Muscle layer of colon (tissue), 2 donors: Measurements from ENCODE around the gene PRSS2.
"Not testable (repeated sequence)": the region's sequence is repeated elsewhere in the genome, so short reads cannot be mapped to it uniquely, and the experiment has no call there.

Experiments used
- H3K27ac ChIP-seq: one replicate; pipeline ENCODE4 v1.7.0; 2013; ENCODE audit warnings: low read depth, mild to moderate bottlenecking, low read length, moderate library complexity
- H3K27me3 ChIP-seq, 2 donors: one replicate each; pipeline ENCODE4 v1.7.0; 2013; ENCODE audit warnings: low read length in 2 of 2, mild to moderate bottlenecking in 2 of 2; ENCODE audit not compliant: insufficient read depth in 2 of 2, control insufficient read depth in 1 of 2
- H3K36me3 ChIP-seq: one replicate; pipeline ENCODE4 v1.7.0; 2013; ENCODE audit warnings: mild to moderate bottlenecking, low read length; ENCODE audit not compliant: insufficient read depth
- H3K4me1 ChIP-seq: one replicate; pipeline ENCODE4 v1.7.0; 2013; ENCODE audit warnings: mild to moderate bottlenecking, low read length; ENCODE audit not compliant: insufficient read depth
- H3K4me3 ChIP-seq, 2 donors: one replicate each; pipeline ENCODE4 v1.7.0; 2013; ENCODE audit warnings: low read length in 2 of 2, low read depth in 1 of 2, mild to moderate bottlenecking in 1 of 2, moderate library complexity in 1 of 2
- H3K9ac ChIP-seq: one replicate; pipeline ENCODE4 v1.7.0; 2013; ENCODE audit warnings: low read length
- H3K9me3 ChIP-seq: one replicate; pipeline ENCODE4 v1.7.0; 2013; ENCODE audit warnings: mild to moderate bottlenecking, low read length
- donor health status: abdominal sarcoma.
- donor health status: Adenocarcinoma of cecum.

The PRSS2 gene

DNA sequence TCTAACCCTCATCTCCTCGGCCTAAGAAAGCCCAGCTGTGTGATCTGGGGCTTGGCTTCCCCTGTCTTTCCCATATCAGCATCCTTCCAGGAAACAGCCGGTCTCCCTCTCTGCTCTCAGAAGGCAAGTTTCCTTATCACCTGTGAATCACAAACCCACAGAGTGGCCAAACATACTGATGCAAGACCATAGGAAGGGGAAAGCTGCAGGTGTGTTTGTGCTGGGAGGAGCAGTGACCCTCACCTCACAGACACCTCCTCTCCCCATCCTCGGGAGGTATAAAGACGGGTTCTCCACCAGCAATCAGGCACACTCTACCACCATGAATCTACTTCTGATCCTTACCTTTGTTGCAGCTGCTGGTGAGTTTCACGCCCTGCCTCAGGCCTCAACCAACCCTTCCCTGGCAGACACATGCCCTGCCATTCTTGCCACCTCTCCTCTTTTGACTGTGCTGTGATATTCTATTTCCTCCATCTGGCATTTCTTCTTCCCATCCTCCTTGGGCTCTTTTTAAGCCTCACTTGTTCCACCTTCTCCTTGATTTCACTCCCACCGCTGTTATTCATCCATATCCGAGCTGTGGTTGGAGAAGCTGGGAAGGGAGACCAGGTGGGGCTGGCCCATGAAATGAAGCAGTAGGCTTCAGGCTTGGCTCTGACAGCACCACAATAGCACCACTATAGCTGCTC, at the start of gene PRSS2:
TSS of gene PRSS2 (plus strand) at position 310 of the 692 bp plus-strand sequence. CDS start at position 323, 13 bp downstream.
- Histone ChIP-seq H3K36me3 (no peaks in the 10 kb centered on the region), H3K4me1 (no peaks in the 10 kb centered on the region), H3K4me3 (no peak within 1 kb of the TSS), H3K27ac (no peak within 1 kb of the TSS), H3K9ac (no peak within 1 kb of the TSS), H3K9me3 (no peaks in the 10 kb centered on the region), H3K27me3 (no peaks in the 10 kb centered on the region)

DNA sequence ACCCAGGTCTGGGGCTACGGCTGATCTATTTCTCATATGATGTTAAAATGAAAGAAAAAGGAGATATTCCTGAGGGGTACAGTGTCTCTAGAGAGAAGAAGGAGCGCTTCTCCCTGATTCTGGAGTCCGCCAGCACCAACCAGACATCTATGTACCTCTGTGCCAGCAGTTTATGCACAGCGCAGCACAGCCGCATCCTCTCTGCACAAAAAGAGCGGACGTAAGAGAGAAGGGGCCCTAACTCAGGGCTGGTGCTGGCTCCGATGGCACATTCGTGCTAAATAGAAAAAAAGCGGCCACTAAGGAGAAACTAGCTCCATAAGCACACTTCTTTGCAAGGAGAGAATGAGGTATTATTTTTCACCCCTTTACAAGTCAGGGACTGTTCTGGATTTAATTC, 49.8 kb upstream of the PRSS2 start:
- Histone ChIP-seq H3K4me3 (no peak overlapping the region), H3K4me1 (no peaks in the 10 kb centered on the region), H3K9ac (no peak overlapping the region), H3K36me3 (no peaks in the 10 kb centered on the region), H3K27me3 (no peaks in the 10 kb centered on the region), H3K27ac (no peak overlapping the region), H3K9me3 (no peaks in the 10 kb centered on the region)

DNA sequence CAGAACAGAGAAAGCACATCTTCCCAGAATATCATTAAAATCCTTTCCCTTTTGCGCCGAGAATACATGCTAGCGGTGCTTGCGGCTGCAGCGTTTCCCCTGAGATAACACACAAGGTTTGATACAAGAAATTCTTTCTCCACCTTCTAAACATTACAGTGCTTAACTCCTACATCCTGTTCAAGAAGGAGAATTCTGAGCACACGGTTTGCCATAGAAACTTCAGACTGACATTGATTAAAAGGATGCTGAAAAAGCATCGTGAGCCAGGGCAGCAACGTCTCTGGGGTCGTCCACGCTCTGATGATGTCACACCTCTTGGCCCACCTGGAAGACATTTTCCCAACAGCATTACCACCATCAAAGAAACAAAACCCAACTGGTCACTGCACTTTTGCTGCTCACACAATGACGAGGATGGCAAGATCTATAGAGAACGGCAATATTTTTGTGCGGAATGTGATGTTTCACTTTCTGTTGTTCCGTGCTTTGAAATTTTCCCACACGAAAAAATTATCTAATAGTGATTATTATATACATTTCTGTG, 48.4 kb upstream of the PRSS2 start:
- Histone ChIP-seq H3K27ac (no peak overlapping the region), H3K9ac (no peak overlapping the region), H3K9me3 (no peaks in the 10 kb centered on the region), H3K4me3 (no peak overlapping the region), H3K36me3 (no peaks in the 10 kb centered on the region), H3K27me3 (no peaks in the 10 kb centered on the region), H3K4me1 (no peaks in the 10 kb centered on the region)

DNA sequence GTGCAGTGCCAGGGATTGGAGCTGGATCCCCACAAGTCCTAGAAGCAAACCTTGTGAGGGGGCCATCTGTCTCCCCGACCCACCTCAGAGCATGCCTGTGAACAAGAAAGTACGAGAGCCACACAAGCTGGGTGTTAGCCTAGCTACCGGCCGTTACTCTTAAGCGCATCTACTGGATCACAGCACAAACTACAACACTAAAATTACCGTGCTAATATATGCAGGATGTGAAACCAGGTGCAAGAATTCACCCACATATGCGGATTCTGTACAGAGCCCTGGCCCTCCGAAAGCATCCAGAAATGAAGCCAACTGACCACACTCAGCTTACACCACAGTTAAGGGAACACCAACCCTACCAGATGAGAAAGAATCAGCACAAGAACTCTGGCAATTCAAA, 37.5 kb upstream of the PRSS2 start:
- H3K9ac ChIP-seq: no peak overlapping the region
- no peaks in the 10 kb centered on the region for H3K36me3 ChIP-seq
- H3K27me3 ChIP-seq: no peaks in the 10 kb centered on the region
- H3K9me3 ChIP-seq: no peaks in the 10 kb centered on the region
- H3K4me1 ChIP-seq: no peaks in the 10 kb centered on the region
- H3K4me3 ChIP-seq: no peak overlapping the region
- no peak overlapping the region for H3K27ac ChIP-seq

DNA sequence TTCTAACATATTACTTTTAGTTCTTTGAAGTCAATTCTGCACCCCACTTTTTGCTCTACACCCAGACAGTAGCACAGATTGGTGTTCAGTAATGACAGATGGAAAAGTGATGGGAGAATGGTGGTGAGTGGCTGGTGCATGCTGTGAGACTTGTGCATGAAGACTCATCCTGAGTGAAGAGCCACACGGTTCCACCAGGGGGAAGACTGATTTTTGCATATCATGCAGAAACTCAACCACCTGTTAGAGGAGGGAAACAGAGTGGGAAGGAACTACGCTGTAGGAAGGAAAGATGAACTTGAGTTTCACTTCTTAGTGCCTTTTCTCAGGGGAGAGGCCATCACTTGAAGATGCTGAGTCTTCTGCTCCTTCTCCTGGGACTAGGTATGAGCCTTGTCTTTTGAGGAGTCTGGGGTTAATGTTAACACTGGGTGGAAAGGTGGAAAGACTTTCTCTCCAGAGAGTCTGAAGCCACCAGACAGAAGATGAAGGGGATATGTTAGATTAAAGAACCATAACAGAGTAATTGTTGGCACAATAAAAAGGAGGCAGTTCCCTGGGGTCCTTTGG, 30.8 kb upstream of the PRSS2 start:
- H3K27ac ChIP-seq: no peak overlapping the region
- no peak overlapping the region for H3K9ac ChIP-seq
- peaks cover 6% of the 10 kb centered on the region for H3K4me1 ChIP-seq
- no peak overlapping the region for H3K4me3 ChIP-seq
- H3K27me3 ChIP-seq: no peaks in the 10 kb centered on the region
- no peaks in the 10 kb centered on the region for H3K36me3 ChIP-seq
- H3K9me3 ChIP-seq: no peaks in the 10 kb centered on the region

DNA sequence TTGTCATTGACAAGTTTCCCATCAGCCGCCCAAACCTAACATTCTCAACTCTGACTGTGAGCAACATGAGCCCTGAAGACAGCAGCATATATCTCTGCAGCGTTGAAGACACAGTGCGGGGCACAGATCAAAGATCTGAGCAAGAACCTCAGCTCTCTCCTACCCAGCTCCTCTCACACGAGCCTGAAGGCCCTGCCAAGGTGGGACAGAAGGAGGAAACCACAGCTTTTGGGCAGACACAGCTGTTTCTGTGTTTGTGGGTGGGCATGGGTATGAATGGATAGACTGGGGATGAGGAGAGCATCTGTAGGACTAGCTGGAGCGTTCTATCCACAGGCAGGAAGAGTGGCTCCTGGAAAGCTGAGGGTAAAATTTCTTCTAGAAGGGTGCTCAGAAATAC, 30.0 kb upstream of the PRSS2 start:
- H3K4me3 ChIP-seq: no peak overlapping the region
- no peaks in the 10 kb centered on the region for H3K36me3 ChIP-seq
- peaks cover 6% of the 10 kb centered on the region for H3K4me1 ChIP-seq
- no peak overlapping the region for H3K9ac ChIP-seq
- no peaks in the 10 kb centered on the region for H3K27me3 ChIP-seq
- H3K27ac ChIP-seq: no peak overlapping the region
- H3K9me3 ChIP-seq: no peaks in the 10 kb centered on the region

DNA sequence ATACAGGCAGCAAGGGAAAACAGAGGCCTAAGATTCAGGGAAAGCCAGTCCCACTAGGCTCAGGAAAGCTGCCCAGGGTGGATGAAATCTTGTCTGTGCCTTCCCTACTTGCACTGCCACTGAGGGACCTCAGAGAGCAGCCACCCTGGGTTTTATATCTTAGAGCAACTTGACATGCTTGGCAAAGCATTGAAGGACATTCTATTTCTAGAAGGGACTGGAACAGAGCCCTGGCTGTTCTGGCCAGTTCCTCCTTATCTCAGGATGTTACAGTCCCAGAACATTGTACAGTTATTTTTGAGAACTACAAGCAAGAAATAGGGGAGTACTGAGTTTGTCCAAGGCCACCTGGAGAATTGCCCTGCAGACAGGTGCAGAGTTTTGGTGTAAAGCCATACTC, 28.8 kb upstream of the PRSS2 start:
- H3K4me3 ChIP-seq, H3K27ac ChIP-seq, H3K9ac ChIP-seq, H3K36me3 ChIP-seq, H3K9me3 ChIP-seq, H3K27me3 ChIP-seq, H3K4me1 ChIP-seq: not testable (repeated sequence)

DNA sequence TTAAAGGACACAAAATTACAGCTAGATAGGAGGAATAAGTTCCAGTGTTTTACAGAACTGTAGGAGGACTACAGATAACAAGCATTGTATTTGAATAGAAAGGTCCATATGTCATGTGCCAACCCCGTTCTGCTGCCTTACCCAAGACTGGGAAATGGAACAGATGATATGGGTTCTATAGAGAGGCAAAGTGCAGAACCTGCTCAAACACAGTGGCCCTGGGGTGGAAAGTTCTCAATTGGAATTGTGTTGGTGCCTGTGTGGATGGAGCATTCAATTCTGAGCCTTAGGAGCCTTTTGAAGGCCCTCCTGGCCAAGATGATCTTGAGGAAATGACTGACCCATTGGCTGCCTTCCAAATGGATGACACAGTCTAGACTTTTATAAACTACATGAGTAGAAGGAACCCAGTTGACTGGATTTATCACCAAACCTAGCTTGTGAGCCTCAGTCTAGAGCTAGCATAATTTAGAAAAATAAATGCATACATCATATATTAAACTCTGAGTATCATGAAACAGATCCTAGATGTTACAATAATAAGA, 25.6 kb upstream of the PRSS2 start:
- Histone ChIP-seq H3K9me3 (no peaks in the 10 kb centered on the region), H3K4me3 (no peak overlapping the region), H3K4me1 (peaks cover 9% of the 10 kb centered on the region), H3K9ac (no peak overlapping the region), H3K36me3 (no peaks in the 10 kb centered on the region), H3K27me3 (no peaks in the 10 kb centered on the region), H3K27ac (no peak overlapping the region)

DNA sequence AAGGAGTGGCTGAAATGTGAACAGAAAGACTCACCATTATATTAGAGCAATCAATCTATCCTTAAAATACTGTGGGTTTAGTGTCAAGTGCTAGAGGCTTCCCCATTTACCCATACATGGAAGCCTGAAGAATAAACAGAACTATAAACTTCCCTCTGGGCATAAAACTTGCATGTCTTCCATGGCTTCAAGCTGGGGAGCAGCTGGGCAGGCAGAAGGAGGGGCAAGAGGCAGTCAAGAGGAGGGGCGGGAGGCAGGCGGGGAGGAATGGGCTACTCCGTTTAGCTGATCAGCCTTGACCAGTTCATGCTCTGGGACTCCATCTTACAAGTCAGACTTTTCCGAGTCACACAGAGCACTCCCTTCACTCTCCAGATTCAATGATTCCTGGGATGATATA, 25.0 kb upstream of the PRSS2 start:
- no peaks in the 10 kb centered on the region for H3K36me3 ChIP-seq
- no peak overlapping the region for H3K9ac ChIP-seq
- H3K4me1 ChIP-seq: peaks cover 9% of the 10 kb centered on the region
- no peak overlapping the region for H3K27ac ChIP-seq
- H3K27me3 ChIP-seq: no peaks in the 10 kb centered on the region
- H3K4me3 ChIP-seq: no peak overlapping the region
- no peaks in the 10 kb centered on the region for H3K9me3 ChIP-seq

DNA sequence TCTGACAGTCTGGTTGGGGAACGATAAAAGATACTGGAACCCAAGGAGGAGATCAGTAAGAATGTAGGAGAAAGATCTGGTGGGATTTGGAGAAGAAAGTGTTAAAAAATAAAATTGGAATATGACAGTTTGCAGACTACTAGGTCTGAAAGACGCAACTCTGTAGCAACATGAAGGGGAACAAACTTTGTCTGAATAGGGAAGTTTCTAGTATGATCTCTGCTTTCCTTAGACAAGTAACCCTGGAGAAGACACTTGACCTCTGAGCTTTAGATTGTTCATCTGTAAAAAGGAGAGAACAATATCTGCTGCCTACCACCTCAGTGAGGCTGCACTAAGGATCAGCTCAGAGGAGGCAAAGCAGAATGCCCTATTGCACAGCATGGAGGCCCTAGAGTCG, 24.5 kb upstream of the PRSS2 start:
- no peaks in the 10 kb centered on the region for H3K36me3 ChIP-seq
- no peaks in the 10 kb centered on the region for H3K27me3 ChIP-seq
- H3K27ac ChIP-seq: no peak overlapping the region
- no peak overlapping the region for H3K9ac ChIP-seq
- H3K4me1 ChIP-seq: peaks cover 9% of the 10 kb centered on the region
- H3K9me3 ChIP-seq: no peaks in the 10 kb centered on the region
- H3K4me3 ChIP-seq: no peak overlapping the region

DNA sequence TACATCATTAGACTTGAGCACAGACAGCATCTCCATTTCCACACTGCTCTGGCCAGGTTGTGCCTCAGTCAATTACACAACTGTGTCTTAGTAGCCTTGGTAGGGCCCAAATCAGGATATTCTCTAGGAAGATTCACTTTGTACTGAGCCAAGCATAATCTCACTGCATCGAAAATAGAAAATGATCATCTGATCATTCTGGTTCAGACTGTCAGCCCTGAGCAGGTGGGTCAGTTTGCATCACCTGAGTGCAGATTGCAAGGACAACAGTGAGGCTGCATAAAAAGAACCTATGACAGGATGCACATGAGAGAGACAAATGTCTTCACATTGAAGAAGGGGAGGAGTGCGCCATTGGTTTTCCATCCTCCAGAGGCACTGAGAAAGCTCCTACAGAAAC, 22.4 kb upstream of the PRSS2 start:
- not testable (repeated sequence) for H3K27me3 ChIP-seq, H3K4me1 ChIP-seq, H3K9ac ChIP-seq, H3K9me3 ChIP-seq, H3K27ac ChIP-seq, H3K4me3 ChIP-seq, H3K36me3 ChIP-seq
